Right atrium auricular region (tissue), 2 donors: Measurements from ENCODE around the gene ALAD. TPM values are rescaled to one million over a fixed set of nuclear protein-coding genes. Genes with fewer than 3 reads are reported as not detected.
A peak's percentile ranks its signal among the peaks of the same experiment; 100 is the strongest.
"Not testable (repeated sequence)": the region's sequence is repeated elsewhere in the genome, so short reads cannot be mapped to it uniquely, and the experiment has no call there.

Experiments used
- DNase-seq: peaks from one replicate; pipeline ENCODE4 v3.0.0-alpha.2; 2019; ENCODE audit warnings: low spot score
- H3K27ac ChIP-seq, 2 donors: fragments of 200-600 bp; sonication (generic); 1 replicate in 1 of 2; 2 replicates in 1 of 2; pipeline ENCODE4 v1.5.1; 2016 to 2019
- H3K27me3 ChIP-seq, 2 donors: fragments of 200-600 bp; sonication (generic); one replicate each; pipeline versions ENCODE4 v1.5.1 to v1.6.0; 2017 to 2019
- H3K36me3 ChIP-seq: fragments of 200-600 bp; sonication (generic); one replicate; pipeline ENCODE4 v1.5.1; 2016
- H3K4me1 ChIP-seq, 2 donors: fragments of 200-600 bp; sonication (generic); one replicate each; pipeline versions ENCODE4 v1.5.1 to v1.6.0; 2017 to 2019
- H3K4me3 ChIP-seq, 2 donors: fragments of 200-600 bp; sonication (generic); 1 replicate in 1 of 2; 2 replicates in 1 of 2; pipeline ENCODE4 v1.5.1; 2017 to 2019; ENCODE audit warnings: mild to moderate bottlenecking in 1 of 2, moderate library complexity in 1 of 2
- H3K9me3 ChIP-seq, 2 donors: fragments of 200-600 bp; sonication (generic); one replicate each; pipeline ENCODE4 v1.5.1; 2019
- total RNA-seq, 2 donors: library from RNA; depleted of rRNA; stranded (reverse); fragments of >200 nt; gene quantifications; one replicate each; pipeline ENCODE4 v1.1.0, GENCODE V29; 2016
- TF ChIP-seq, protein P1 (sequence below), 2 donors: fragments of 200-600 bp; sonication (generic); IDR thresholded peaks; one replicate each; pipeline ENCODE4 v1.5.1; 2019; ENCODE audit warnings: antibody characterized with exemption in 2 of 2

ALAD gene
- total RNA-seq: 10 to 100 TPM; 16.2 to 17.8 TPM

GRCh38 chr9:113401027-113401792 lies at the start of gene ALAD:
Gene ALAD (minus strand): TSS chr9:113401284. CDS start chr9:113393559, 7,725 bp downstream.
- H3K9me3 ChIP-seq: no peaks in the 10 kb centered on the region
- H3K36me3 ChIP-seq: no peaks in the 10 kb centered on the region
- H3K27ac ChIP-seq: peak within 1 kb of the TSS; percentile 74 to 77
- H3K27me3 ChIP-seq: no peaks in the 10 kb centered on the region
- H3K4me3 ChIP-seq: peak within 1 kb of the TSS; percentile 84 to 89
- peak; percentile 97 for DNase-seq
- TF ChIP-seq, protein P1, sequence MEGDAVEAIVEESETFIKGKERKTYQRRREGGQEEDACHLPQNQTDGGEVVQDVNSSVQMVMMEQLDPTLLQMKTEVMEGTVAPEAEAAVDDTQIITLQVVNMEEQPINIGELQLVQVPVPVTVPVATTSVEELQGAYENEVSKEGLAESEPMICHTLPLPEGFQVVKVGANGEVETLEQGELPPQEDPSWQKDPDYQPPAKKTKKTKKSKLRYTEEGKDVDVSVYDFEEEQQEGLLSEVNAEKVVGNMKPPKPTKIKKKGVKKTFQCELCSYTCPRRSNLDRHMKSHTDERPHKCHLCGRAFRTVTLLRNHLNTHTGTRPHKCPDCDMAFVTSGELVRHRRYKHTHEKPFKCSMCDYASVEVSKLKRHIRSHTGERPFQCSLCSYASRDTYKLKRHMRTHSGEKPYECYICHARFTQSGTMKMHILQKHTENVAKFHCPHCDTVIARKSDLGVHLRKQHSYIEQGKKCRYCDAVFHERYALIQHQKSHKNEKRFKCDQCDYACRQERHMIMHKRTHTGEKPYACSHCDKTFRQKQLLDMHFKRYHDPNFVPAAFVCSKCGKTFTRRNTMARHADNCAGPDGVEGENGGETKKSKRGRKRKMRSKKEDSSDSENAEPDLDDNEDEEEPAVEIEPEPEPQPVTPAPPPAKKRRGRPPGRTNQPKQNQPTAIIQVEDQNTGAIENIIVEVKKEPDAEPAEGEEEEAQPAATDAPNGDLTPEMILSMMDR (IDR thresholded peaks at IDR 0.05): peak; percentile 84 to 93
- peaks cover 0 to 31% of the 10 kb centered on the region in 2 donors for H3K4me1 ChIP-seq

DNA sequence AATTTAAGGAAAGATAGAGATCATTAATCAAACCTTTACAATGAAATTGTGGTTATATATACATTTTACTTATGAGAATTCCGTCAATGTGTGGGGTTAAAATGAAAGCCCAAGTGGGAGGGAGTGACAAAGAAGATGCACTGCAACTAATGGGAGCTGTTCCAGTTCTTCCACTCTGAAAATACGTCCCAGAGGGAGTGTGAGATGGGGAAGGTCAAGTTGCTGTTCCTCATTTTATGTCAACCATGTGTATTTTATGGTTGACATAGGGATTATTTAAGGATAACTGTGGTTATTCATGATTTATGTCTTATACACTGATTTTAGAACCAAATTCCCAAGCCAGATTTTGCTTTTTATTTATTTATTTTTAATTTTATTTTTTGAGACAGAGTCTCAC lies 48.3 kb upstream of the ALAD start:
- Histone ChIP-seq H3K4me3 (no peak overlapping the region), H3K27me3 (no peaks in the 10 kb centered on the region), H3K27ac (peak overlapping the region; percentile 33 to 67), H3K4me1 (peaks cover 0 to 16% of the 10 kb centered on the region in 2 donors), H3K9me3 (no peaks in the 10 kb centered on the region), H3K36me3 (no peaks in the 10 kb centered on the region)
- TF ChIP-seq, protein P1 (IDR thresholded peaks at IDR 0.05): no peak
- peak; percentile 18 for DNase-seq

DNA sequence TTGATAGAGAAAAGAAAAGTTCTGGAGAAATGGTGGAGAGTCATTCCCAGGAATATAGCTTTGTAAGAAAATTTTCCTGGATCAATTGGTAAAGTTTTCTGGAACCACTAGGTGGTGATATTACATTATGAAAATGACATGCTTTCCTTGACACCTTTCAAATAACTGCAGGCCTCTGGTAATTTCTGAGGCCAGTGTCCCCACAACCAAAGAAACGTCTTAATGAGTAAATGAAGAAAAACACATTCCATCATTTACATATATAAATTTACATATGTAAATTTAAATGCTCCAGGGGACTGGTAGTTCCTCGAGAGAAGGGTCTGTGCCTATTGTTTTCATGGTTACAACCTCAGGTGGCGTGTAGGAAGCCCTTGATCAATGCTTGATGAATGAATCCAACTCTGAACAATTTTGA lies 45.2 kb upstream of the ALAD start:
- DNase-seq: no peak
- Histone ChIP-seq H3K36me3 (no peaks in the 10 kb centered on the region), H3K4me1 (peaks cover 0 to 10% of the 10 kb centered on the region in 2 donors), H3K9me3 (no peaks in the 10 kb centered on the region), H3K4me3 (no peak overlapping the region), H3K27ac (peak overlapping the region; percentile 19 to 48), H3K27me3 (no peaks in the 10 kb centered on the region)
- TF ChIP-seq, protein P1 (IDR thresholded peaks at IDR 0.05): peak; percentile 32 to 74

- Histone ChIP-seq H3K27me3 (no peaks in the 10 kb centered on the region), H3K27ac (no peak overlapping the region), H3K9me3 (no peaks in the 10 kb centered on the region)
Observed at GRCh38 chr9:113444736-113445135, 43.7 kb upstream of the ALAD start.

GRCh38 chr9:113437716-113438115 lies 36.6 kb upstream of the ALAD start:
- not testable (repeated sequence) for H3K27me3 ChIP-seq, H3K4me1 ChIP-seq, H3K9me3 ChIP-seq, DNase-seq, H3K36me3 ChIP-seq, H3K4me3 ChIP-seq, H3K27ac ChIP-seq

More at GRCh38 chr9:113444736-113445135, 43.7 kb upstream of the ALAD start:
- no peaks in the 10 kb centered on the region for H3K36me3 ChIP-seq
- TF ChIP-seq, protein P1 (IDR thresholded peaks at IDR 0.05): no peak
- DNase-seq: no peak
- no peak overlapping the region for H3K4me3 ChIP-seq
- peaks cover 0 to 10% of the 10 kb centered on the region in 2 donors for H3K4me1 ChIP-seq

DNA sequence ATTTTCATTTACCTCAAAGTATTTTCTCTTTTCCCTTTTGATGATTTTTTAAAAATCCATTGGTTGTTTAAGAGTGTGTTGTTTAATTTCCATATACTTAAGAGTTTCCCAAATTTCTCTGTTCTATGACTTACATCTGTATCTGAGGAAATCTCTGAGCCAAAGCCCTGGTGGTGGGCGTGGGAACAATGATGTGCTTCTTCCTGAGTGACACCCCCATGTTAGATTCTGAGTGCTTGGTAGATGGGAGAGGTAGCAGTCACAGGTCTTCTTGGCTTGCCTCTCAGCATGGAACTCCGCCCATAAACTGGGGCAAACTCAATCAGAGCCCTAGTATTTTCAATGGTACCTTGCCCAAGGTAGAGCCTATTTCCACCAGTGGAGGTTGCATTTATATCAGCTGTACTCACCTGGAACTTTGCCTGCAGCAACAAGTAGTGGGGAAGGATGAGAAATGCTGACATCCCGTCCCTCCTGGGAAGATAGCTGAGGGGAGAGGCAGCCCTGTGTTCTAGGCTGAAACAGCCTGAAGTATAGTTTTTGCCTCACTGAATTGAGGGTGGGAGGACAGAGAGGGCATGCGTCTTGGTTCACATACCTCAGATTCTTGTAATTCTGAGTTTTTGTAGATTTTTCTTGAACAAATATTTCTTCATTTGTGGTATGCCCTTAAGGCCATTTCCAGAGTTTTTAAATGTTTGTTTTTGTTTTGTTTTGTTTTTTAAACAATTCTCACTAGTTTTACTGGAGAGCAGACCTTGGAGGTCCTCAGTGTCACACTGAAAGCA lies 35.8 kb upstream of the ALAD start:
- H3K36me3 ChIP-seq: no peaks in the 10 kb centered on the region
- H3K4me3 ChIP-seq: no peak overlapping the region
- no peak overlapping the region for H3K27ac ChIP-seq
- no peaks in the 10 kb centered on the region for H3K4me1 ChIP-seq
- no peaks in the 10 kb centered on the region for H3K9me3 ChIP-seq
- H3K27me3 ChIP-seq: no peaks in the 10 kb centered on the region
- DNase-seq: no peak
- TF ChIP-seq, protein P1 (IDR thresholded peaks at IDR 0.05): no peak
